IPS-18a (cell line): ENCODE measurements around the gene SYCP2L.

Experiments used
- H3K27ac ChIP-seq: one replicate; pipeline ENCODE4 v1.5.1; 2013; ENCODE audit warnings: low read length
- H3K27me3 ChIP-seq: one replicate; pipeline ENCODE4 v1.6.1; 2013; ENCODE audit warnings: mild to moderate bottlenecking, low read length; ENCODE audit not compliant: control insufficient read depth, insufficient read depth
- H3K36me3 ChIP-seq: one replicate; pipeline ENCODE4 v1.6.1; 2013; ENCODE audit warnings: low read depth, low read length; ENCODE audit not compliant: control insufficient read depth
- H3K4me1 ChIP-seq: one replicate; pipeline ENCODE4 v1.6.1; 2013; ENCODE audit warnings: low read depth, low read length; ENCODE audit not compliant: control insufficient read depth
- H3K4me3 ChIP-seq: one replicate; pipeline ENCODE4 v1.5.1; 2013; ENCODE audit warnings: low read length
- H3K9ac ChIP-seq: one replicate; pipeline ENCODE4 v1.6.1; 2013; ENCODE audit warnings: mild to moderate bottlenecking, low read length, moderate library complexity
- H3K9me3 ChIP-seq: one replicate; pipeline ENCODE4 v1.6.1; 2013; ENCODE audit warnings: low read depth, low read length; ENCODE audit not compliant: control insufficient read depth

The SYCP2L gene

DNA sequence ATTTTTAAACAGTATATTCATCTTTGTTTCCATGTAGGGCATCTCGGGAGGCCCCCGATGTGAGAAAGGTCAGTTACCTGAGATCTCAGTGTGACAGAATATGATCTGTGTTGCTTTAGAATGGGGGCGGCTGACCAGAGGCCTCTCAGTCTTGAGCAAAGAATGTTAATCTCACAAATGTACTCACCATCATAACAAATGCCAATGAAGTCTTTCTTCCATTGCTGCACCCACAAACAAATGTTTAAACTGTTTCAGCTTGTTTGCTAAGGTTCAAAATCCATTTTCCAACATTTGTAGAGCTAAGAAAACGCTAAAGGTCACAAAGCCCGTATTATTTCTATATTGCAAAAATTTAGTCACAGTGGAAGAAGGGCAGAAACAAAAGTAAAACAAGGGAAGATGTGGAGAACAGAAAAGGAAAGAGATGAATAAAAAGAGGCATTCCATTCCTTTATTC, 125.5 kb downstream of the SYCP2L start:
- H3K27me3 ChIP-seq = no peaks in the 10 kb centered on the region
- H3K9ac ChIP-seq = no peak overlapping the region
- no peaks in the 10 kb centered on the region for H3K36me3 ChIP-seq
- H3K4me3 ChIP-seq = no peak overlapping the region
- peaks cover 4% of the 10 kb centered on the region for H3K4me1 ChIP-seq
- no peak overlapping the region for H3K27ac ChIP-seq
- no peaks in the 10 kb centered on the region for H3K9me3 ChIP-seq

DNA sequence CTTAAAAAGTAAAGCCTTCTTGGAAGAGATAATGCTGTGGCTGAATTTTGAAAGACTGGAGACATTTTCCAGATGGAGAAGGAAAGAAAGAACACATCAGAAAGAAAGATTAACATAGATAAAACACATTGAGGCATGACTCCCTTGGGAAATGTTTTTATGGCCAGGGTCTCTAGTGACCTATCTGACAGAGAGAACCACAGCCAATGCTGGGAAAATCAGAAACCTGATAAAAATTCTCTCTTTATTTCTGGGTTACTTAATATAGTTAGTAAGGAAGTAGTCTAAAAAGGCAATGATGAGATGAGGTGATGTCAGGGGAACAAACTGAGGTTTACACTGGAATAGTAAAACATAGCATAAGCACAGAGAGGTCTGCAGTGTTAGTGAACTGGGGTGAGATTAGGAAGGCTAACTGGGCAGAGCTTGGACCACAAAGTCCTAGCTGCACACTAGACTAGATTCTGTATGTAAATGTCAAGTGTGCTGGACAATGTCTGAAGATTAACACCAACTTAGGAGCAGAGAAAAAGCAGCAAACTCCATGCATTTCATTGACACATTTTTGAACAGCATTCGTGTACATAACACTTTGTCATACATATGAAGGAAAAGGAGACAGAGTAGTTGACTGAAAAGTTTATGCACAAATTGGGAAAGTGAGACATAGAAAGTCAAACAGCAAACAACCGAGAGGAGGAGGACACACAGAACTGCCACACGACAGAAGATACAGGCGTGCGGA, 126.3 kb downstream of the SYCP2L start:
- H3K27ac ChIP-seq = no peak overlapping the region
- no peaks in the 10 kb centered on the region for H3K36me3 ChIP-seq
- no peak overlapping the region for H3K9ac ChIP-seq
- no peaks in the 10 kb centered on the region for H3K27me3 ChIP-seq
- H3K4me3 ChIP-seq = no peak overlapping the region
- H3K9me3 ChIP-seq = no peaks in the 10 kb centered on the region
- H3K4me1 ChIP-seq = peaks cover 4% of the 10 kb centered on the region

DNA sequence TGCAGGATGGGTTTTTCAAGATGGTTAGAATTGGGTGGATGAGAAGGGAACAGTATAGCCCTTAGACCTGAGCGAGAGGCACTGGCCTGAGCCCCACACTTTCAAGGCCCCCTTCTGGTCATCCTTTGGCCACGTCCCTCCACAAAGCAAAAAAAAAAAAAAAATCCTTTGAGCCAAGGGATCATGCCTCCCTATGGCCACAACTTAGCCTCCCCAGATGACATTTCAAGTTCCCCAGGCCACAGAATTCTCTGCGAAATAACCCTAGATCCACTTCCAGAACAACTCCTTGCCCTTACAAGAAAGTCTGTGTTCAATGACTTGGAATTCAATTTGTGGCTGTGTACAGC, 126.8 kb downstream of the SYCP2L start:
- Histone ChIP-seq H3K9me3 (no peaks in the 10 kb centered on the region), H3K9ac (no peak overlapping the region), H3K4me3 (no peak overlapping the region), H3K27ac (no peak overlapping the region), H3K36me3 (no peaks in the 10 kb centered on the region), H3K27me3 (no peaks in the 10 kb centered on the region), H3K4me1 (peaks cover 7% of the 10 kb centered on the region)

- Histone ChIP-seq H3K27me3 (no peaks in the 10 kb centered on the region), H3K27ac (no peak overlapping the region), H3K9me3 (no peaks in the 10 kb centered on the region), H3K9ac (no peak overlapping the region), H3K4me1 (peaks cover 3% of the 10 kb centered on the region), H3K36me3 (no peaks in the 10 kb centered on the region), H3K4me3 (no peak overlapping the region)
Measured at GRCh38 chr6:11015102-11015501, 128.2 kb downstream of the SYCP2L start.

- H3K9ac ChIP-seq = no peak overlapping the region
- peaks cover 12% of the 10 kb centered on the region for H3K4me1 ChIP-seq
- no peaks in the 10 kb centered on the region for H3K36me3 ChIP-seq
- H3K4me3 ChIP-seq = no peak overlapping the region
- H3K9me3 ChIP-seq = no peaks in the 10 kb centered on the region
- no peak overlapping the region for H3K27ac ChIP-seq
- no peaks in the 10 kb centered on the region for H3K27me3 ChIP-seq
Measured at GRCh38 chr6:11016452-11016851, 129.6 kb downstream of the SYCP2L start.

- no peaks in the 10 kb centered on the region for H3K27me3 ChIP-seq
- H3K4me3 ChIP-seq = no peak overlapping the region
- H3K27ac ChIP-seq = no peak overlapping the region
- no peaks in the 10 kb centered on the region for H3K9me3 ChIP-seq
- H3K4me1 ChIP-seq = peaks cover 16% of the 10 kb centered on the region
- H3K9ac ChIP-seq = no peak overlapping the region
- H3K36me3 ChIP-seq = no peaks in the 10 kb centered on the region
Measured at GRCh38 chr6:11017090-11017489, 130.2 kb downstream of the SYCP2L start.

- H3K4me1 ChIP-seq = peaks cover 17% of the 10 kb centered on the region
- H3K36me3 ChIP-seq = no peaks in the 10 kb centered on the region
- H3K27ac ChIP-seq = no peak overlapping the region
- H3K27me3 ChIP-seq = no peaks in the 10 kb centered on the region
- no peaks in the 10 kb centered on the region for H3K9me3 ChIP-seq
- no peak overlapping the region for H3K4me3 ChIP-seq
- no peak overlapping the region for H3K9ac ChIP-seq
Measured at GRCh38 chr6:11018225-11018624, 131.4 kb downstream of the SYCP2L start.

GRCh38 chr6:11021003-11021402, 134.2 kb downstream of the SYCP2L start:
- Histone ChIP-seq H3K27me3 (no peaks in the 10 kb centered on the region), H3K36me3 (no peaks in the 10 kb centered on the region), H3K9ac (no peak overlapping the region), H3K4me3 (no peak overlapping the region), H3K4me1 (peaks cover 25% of the 10 kb centered on the region), H3K27ac (no peak overlapping the region), H3K9me3 (no peaks in the 10 kb centered on the region)

DNA sequence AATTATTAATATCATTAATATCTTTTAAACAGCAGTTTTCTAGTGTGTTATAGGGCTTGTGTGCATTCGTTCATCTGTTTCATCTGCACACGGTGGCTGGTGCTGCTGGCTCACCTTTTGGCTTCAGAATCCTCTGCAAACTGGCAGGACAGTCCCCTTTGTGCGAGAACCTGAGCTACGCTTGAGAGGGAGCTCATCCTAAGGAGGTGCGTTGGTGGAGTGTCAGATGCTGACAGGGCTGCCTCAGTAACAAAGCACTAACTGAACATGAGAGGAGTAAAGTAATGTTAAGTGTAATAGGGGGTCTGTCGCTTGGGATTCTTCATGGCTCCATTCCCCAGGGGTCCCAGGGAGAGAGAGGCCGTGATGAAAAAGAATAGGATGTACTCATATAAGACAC, 134.9 kb downstream of the SYCP2L start:
- Histone ChIP-seq H3K4me3 (no peak overlapping the region), H3K4me1 (peaks cover 31% of the 10 kb centered on the region), H3K27me3 (no peaks in the 10 kb centered on the region), H3K36me3 (no peaks in the 10 kb centered on the region), H3K27ac (no peak overlapping the region), H3K9ac (no peak overlapping the region), H3K9me3 (no peaks in the 10 kb centered on the region)

- H3K36me3 ChIP-seq = no peaks in the 10 kb centered on the region
- H3K27ac ChIP-seq = no peak overlapping the region
- peaks cover 36% of the 10 kb centered on the region for H3K4me1 ChIP-seq
- H3K27me3 ChIP-seq = no peaks in the 10 kb centered on the region
- H3K9me3 ChIP-seq = no peaks in the 10 kb centered on the region
- H3K9ac ChIP-seq = no peak overlapping the region
- no peak overlapping the region for H3K4me3 ChIP-seq
Measured at GRCh38 chr6:11023032-11023431, 136.2 kb downstream of the SYCP2L start.
